Breast epithelium (tissue), 3 donors: ENCODE results near the gene GADD45GIP1.

Experiments
- CTCF ChIP-seq, 3 donors: fragments of 450-650 bp; IDR thresholded peaks; one replicate each; pipeline ENCODE4 v1.5.1; 2016 to 2017; ENCODE audit warnings: antibody characterized with exemption in 3 of 3, mild to moderate bottlenecking in 3 of 3, moderate library complexity in 3 of 3
- POLR2A ChIP-seq: fragments of 450-650 bp; IDR thresholded peaks from one replicate; pipeline ENCODE4 v1.6.1; 2016; ENCODE audit warnings: antibody characterized with exemption, mild to moderate bottlenecking, moderate library complexity

GRCh38 chr19:12953799-12954611 lies 3.0 kb downstream of the GADD45GIP1 start:
- TF ChIP-seq CTCF (IDR thresholded peaks at IDR 0.05) = no peak
- TF ChIP-seq POLR2A = no peak
